Astrocyte (in vitro differentiated cells and primary cell): ENCODE results near the gene IDUA.

Experiments
- CTCF ChIP-seq: IDR thresholded peaks from 2 replicates; pipeline ENCODE4 v1.5.1; 2011; ENCODE audit warnings: low read depth, mild to moderate bottlenecking, inconsistent platforms, low read length, moderate library complexity; ENCODE audit not compliant: insufficient read depth
- EZH2 ChIP-seq: IDR thresholded peaks from 2 replicates; pipeline ENCODE4 v1.6.1; 2012; ENCODE audit warnings: mild to moderate bottlenecking, low read length, inconsistent platforms; ENCODE audit not compliant: insufficient read depth

- no peak for TF ChIP-seq CTCF
- no peak for TF ChIP-seq EZH2
Observed at GRCh38 chr4:1014291-1015167, 27.7 kb downstream of the IDUA start.
